Liver (tissue), 9 donors: Measurements from ENCODE around the gene NYNRIN. TPM values are rescaled to one million over a fixed set of nuclear protein-coding genes. Genes with fewer than 3 reads are reported as not detected.

Source experiments
- DNase-seq: peaks from one replicate; pipeline ENCODE4 v3.0.0-alpha.2; 2017; ENCODE audit warnings: low spot score
- H3K27ac ChIP-seq, 2 donors: one replicate each; pipeline ENCODE4 v1.7.0; 2013; ENCODE audit warnings: inconsistent platforms in 2 of 2, low read length in 2 of 2, control low read depth in 1 of 2, low read depth in 1 of 2, mild to moderate bottlenecking in 1 of 2
- H3K27me3 ChIP-seq, 4 donors: one replicate each; pipeline versions ENCODE4 v1.6.1 to v1.7.0; 2013; ENCODE audit warnings: low read length in 3 of 4, inconsistent platforms in 1 of 4, mild to moderate bottlenecking in 1 of 4, moderate library complexity in 1 of 4; ENCODE audit not compliant: control insufficient read depth in 4 of 4, insufficient read depth in 4 of 4
- H3K36me3 ChIP-seq, 4 donors: one replicate each; pipeline versions ENCODE4 v1.6.1 to v1.7.0; 2013; ENCODE audit warnings: low read length in 3 of 4, mild to moderate bottlenecking in 3 of 4, low read depth in 1 of 4, moderate library complexity in 1 of 4; ENCODE audit not compliant: control insufficient read depth in 4 of 4, insufficient read depth in 3 of 4
- H3K4me1 ChIP-seq, 4 donors: one replicate each; pipeline versions ENCODE4 v1.6.1 to v1.7.0; 2013; ENCODE audit warnings: low read length in 3 of 4, mild to moderate bottlenecking in 3 of 4, moderate library complexity in 1 of 4; ENCODE audit not compliant: control insufficient read depth in 4 of 4, insufficient read depth in 4 of 4
- H3K4me3 ChIP-seq, 3 donors: one replicate each; pipeline versions ENCODE4 v1.6.1 to v1.7.0; 2013; ENCODE audit warnings: low read length in 3 of 3, control low read depth in 1 of 3, low read depth in 1 of 3, mild to moderate bottlenecking in 1 of 3
- H3K9ac ChIP-seq, 2 donors: one replicate each; pipeline ENCODE4 v1.7.0; 2013; ENCODE audit warnings: low read length in 2 of 2, mild to moderate bottlenecking in 2 of 2, moderate library complexity in 2 of 2, control low read depth in 1 of 2, low read depth in 1 of 2
- H3K9me3 ChIP-seq, 4 donors: one replicate each; pipeline versions ENCODE4 v1.6.1 to v1.7.0; 2013; ENCODE audit warnings: low read length in 3 of 4; ENCODE audit not compliant: control insufficient read depth in 4 of 4
- ATF3 ChIP-seq: IDR thresholded peaks from 2 replicates; pipeline ENCODE4 v1.6.1; 2016; ENCODE audit warnings: antibody characterized with exemption
- EGR1 ChIP-seq, 2 donors: IDR thresholded peaks; 2 replicates each; pipeline ENCODE4 v1.6.1; 2016 to 2018; ENCODE audit warnings: antibody characterized with exemption in 2 of 2, low read depth in 2 of 2
- FOXA1 ChIP-seq: IDR thresholded peaks from 2 replicates; pipeline ENCODE4 v1.6.1; 2016; ENCODE audit warnings: antibody characterized with exemption
- FOXA2 ChIP-seq: IDR thresholded peaks from 2 replicates; pipeline ENCODE4 v1.6.1; 2016; ENCODE audit warnings: antibody characterized with exemption
- GABPA ChIP-seq, 2 donors: IDR thresholded peaks in 1 of 2; conservative IDR thresholded peaks in 1 of 2; 2 replicates each; pipeline ENCODE4 v1.6.1; 2016; ENCODE audit warnings: antibody characterized with exemption in 2 of 2, mild to moderate bottlenecking in 1 of 2, moderate library complexity in 1 of 2
- HNF4A ChIP-seq, 2 donors: conservative IDR thresholded peaks; 2 replicates each; pipeline ENCODE4 v1.6.1; 2016; ENCODE audit warnings: antibody characterized with exemption in 2 of 2, mild to moderate bottlenecking in 2 of 2
- HNF4G ChIP-seq: IDR thresholded peaks from 2 replicates; pipeline ENCODE4 v1.6.1; 2016; ENCODE audit warnings: antibody characterized with exemption
- JUND ChIP-seq, 2 donors: IDR thresholded peaks; 2 replicates each; pipeline ENCODE4 v1.6.1; 2016; ENCODE audit warnings: antibody characterized with exemption in 2 of 2
- NR2F2 ChIP-seq: IDR thresholded peaks from 2 replicates; pipeline ENCODE4 v1.6.1; 2016; ENCODE audit warnings: antibody characterized with exemption
- RAD21 ChIP-seq, 2 donors: IDR thresholded peaks; 2 replicates each; pipeline ENCODE4 v1.6.1; 2016; ENCODE audit warnings: antibody characterized with exemption in 2 of 2, mild to moderate bottlenecking in 2 of 2
- RXRA ChIP-seq, 2 donors: IDR thresholded peaks; 2 replicates each; pipeline ENCODE4 v1.6.1; 2017 to 2018; ENCODE audit warnings: antibody characterized with exemption in 2 of 2, mild to moderate bottlenecking in 1 of 2
- SP1 ChIP-seq: IDR thresholded peaks from 2 replicates; pipeline ENCODE4 v1.6.1; 2018; ENCODE audit warnings: antibody characterized with exemption, mild to moderate bottlenecking
- TAF1 ChIP-seq: conservative IDR thresholded peaks from 2 replicates; pipeline ENCODE4 v1.6.1; 2016; ENCODE audit warnings: antibody characterized with exemption, mild to moderate bottlenecking
- YY1 ChIP-seq: IDR thresholded peaks from 2 replicates; pipeline ENCODE4 v1.6.1; 2016; ENCODE audit warnings: antibody characterized with exemption, mild to moderate bottlenecking
- ZBTB33 ChIP-seq: IDR thresholded peaks from 2 replicates; pipeline ENCODE4 v1.6.1; 2016; ENCODE audit warnings: antibody characterized with exemption
- WGBS: extraction: QIAGEN DNeasy Blood & Tissue Kit; methylation state at CpG from one replicate; pipeline ENCODE4 v1.1.7; 2013; 5-methylcytosine and 5-hydroxymethylcytosine counted together
- polyA plus RNA-seq, 2 donors: library from polyadenylated mRNA; stranded (reverse) in 1 of 2; unstranded in 1 of 2; fragments of 200-250 nt in 1 of 2; fragments of >200 nt in 1 of 2; fragmentation: Nextera tagmentation in 1 of 2; extraction: Ambion mirVana in 1 of 2; gene quantifications; one replicate each; pipeline versions ENCODE4 v1.2.1 to v1.2.3, GENCODE V29; 2013 to 2015
- total RNA-seq, 2 donors: library from RNA; depleted of rRNA; stranded (reverse); fragments of >200 nt; gene quantifications; one replicate each; pipeline ENCODE4 v1.2.3, GENCODE V29; 2014
- TF ChIP-seq, protein P1 (sequence below): IDR thresholded peaks from 2 replicates; pipeline ENCODE4 v1.6.1; 2016; ENCODE audit warnings: antibody characterized with exemption
- TF ChIP-seq, protein P2 (sequence below): IDR thresholded peaks from 2 replicates; pipeline ENCODE4 v1.6.1; 2016; ENCODE audit warnings: antibody characterized with exemption, mild to moderate bottlenecking
- TF ChIP-seq, protein P3 (sequence below): fragments of 150-350 bp; IDR thresholded peaks from 2 replicates; pipeline ENCODE4 v1.5.1; 2017; ENCODE audit warnings: improper control_type of control experiment, low read depth, low read length; ENCODE audit not compliant: missing input control
- donor health status: healthy.
- donor health status: healthy.
- donor health status: healthy.
- donor health status: healthy.
- donor health status: healthy.

NYNRIN gene
- total and polyA plus RNA-seq, 4 donors, result 0.89 to 11.0 (median 1.8) TPM

GRCh38 chr14:24362241-24362960 is 36.4 kb upstream of the NYNRIN start:
- 43% methylated on average over 2 of the region's 2 CpGs for WGBS
- H3K36me3 ChIP-seq, result no peaks in the 10 kb centered on the region
- H3K4me1 ChIP-seq, result peaks cover 0 to 3% (median under 1%) of the 10 kb centered on the region in 4 donors
- H3K4me3 ChIP-seq, result no peak overlapping the region
- no peak for DNase-seq
- no peak overlapping the region for H3K9ac ChIP-seq
- no peaks in the 10 kb centered on the region for H3K9me3 ChIP-seq
- TF ChIP-seq TAF1 (no peak), RXRA (IDR thresholded peaks at IDR 0.05) (no peak), SP1 (no peak), GABPA (IDR thresholded peaks at IDR 0.05 in 1 of 2, conservative IDR thresholded peaks at IDR 0.05 in 1 of 2) (no peak), JUND (IDR thresholded peaks at IDR 0.05) (no peak), ATF3 (no peak), HNF4G (no peak), HNF4A (conservative IDR thresholded peaks at IDR 0.05) (no peak), EGR1 (IDR thresholded peaks at IDR 0.05; ENCODE audit: low read depth in 2 of 2) (no peak), NR2F2 (no peak), ZBTB33 (no peak), FOXA1 (no peak)
- TF ChIP-seq, protein P1, sequence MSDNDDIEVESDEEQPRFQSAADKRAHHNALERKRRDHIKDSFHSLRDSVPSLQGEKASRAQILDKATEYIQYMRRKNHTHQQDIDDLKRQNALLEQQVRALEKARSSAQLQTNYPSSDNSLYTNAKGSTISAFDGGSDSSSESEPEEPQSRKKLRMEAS, result no peak
- TF ChIP-seq, protein P2, sequence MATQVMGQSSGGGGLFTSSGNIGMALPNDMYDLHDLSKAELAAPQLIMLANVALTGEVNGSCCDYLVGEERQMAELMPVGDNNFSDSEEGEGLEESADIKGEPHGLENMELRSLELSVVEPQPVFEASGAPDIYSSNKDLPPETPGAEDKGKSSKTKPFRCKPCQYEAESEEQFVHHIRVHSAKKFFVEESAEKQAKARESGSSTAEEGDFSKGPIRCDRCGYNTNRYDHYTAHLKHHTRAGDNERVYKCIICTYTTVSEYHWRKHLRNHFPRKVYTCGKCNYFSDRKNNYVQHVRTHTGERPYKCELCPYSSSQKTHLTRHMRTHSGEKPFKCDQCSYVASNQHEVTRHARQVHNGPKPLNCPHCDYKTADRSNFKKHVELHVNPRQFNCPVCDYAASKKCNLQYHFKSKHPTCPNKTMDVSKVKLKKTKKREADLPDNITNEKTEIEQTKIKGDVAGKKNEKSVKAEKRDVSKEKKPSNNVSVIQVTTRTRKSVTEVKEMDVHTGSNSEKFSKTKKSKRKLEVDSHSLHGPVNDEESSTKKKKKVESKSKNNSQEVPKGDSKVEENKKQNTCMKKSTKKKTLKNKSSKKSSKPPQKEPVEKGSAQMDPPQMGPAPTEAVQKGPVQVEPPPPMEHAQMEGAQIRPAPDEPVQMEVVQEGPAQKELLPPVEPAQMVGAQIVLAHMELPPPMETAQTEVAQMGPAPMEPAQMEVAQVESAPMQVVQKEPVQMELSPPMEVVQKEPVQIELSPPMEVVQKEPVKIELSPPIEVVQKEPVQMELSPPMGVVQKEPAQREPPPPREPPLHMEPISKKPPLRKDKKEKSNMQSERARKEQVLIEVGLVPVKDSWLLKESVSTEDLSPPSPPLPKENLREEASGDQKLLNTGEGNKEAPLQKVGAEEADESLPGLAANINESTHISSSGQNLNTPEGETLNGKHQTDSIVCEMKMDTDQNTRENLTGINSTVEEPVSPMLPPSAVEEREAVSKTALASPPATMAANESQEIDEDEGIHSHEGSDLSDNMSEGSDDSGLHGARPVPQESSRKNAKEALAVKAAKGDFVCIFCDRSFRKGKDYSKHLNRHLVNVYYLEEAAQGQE, result no peak
- TF ChIP-seq, protein P3, sequence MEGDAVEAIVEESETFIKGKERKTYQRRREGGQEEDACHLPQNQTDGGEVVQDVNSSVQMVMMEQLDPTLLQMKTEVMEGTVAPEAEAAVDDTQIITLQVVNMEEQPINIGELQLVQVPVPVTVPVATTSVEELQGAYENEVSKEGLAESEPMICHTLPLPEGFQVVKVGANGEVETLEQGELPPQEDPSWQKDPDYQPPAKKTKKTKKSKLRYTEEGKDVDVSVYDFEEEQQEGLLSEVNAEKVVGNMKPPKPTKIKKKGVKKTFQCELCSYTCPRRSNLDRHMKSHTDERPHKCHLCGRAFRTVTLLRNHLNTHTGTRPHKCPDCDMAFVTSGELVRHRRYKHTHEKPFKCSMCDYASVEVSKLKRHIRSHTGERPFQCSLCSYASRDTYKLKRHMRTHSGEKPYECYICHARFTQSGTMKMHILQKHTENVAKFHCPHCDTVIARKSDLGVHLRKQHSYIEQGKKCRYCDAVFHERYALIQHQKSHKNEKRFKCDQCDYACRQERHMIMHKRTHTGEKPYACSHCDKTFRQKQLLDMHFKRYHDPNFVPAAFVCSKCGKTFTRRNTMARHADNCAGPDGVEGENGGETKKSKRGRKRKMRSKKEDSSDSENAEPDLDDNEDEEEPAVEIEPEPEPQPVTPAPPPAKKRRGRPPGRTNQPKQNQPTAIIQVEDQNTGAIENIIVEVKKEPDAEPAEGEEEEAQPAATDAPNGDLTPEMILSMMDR, result no peak
- H3K27me3 ChIP-seq, result peaks cover 0 to 1% (median 0%) of the 10 kb centered on the region in 4 donors
- H3K27ac ChIP-seq, result no peak overlapping the region

- H3K4me3 ChIP-seq, result no peak overlapping the region
- no peak for DNase-seq
- peaks cover 0 to 5% (median 1%) of the 10 kb centered on the region in 4 donors for H3K4me1 ChIP-seq
- no peaks in the 10 kb centered on the region for H3K9me3 ChIP-seq
- WGBS, result 90% methylated on average over 5 of the region's 5 CpGs
- H3K27me3 ChIP-seq, result peaks cover 0 to 5% (median 0%) of the 10 kb centered on the region in 4 donors
- H3K27ac ChIP-seq, result no peak overlapping the region
- H3K36me3 ChIP-seq, result no peaks in the 10 kb centered on the region
- H3K9ac ChIP-seq, result no peak overlapping the region
- no peak for TF ChIP-seq FOXA2
- TF ChIP-seq SP1, result no peak
- TF ChIP-seq YY1, result no peak
- TF ChIP-seq, protein P2, result no peak
- TF ChIP-seq GABPA (IDR thresholded peaks at IDR 0.05 in 1 of 2, conservative IDR thresholded peaks at IDR 0.05 in 1 of 2), result no peak
- TF ChIP-seq HNF4A (conservative IDR thresholded peaks at IDR 0.05), result no peak
- no peak for TF ChIP-seq RXRA (IDR thresholded peaks at IDR 0.05)
- TF ChIP-seq RAD21 (IDR thresholded peaks at IDR 0.05), result no peak
- no peak for TF ChIP-seq TAF1
- TF ChIP-seq, protein P3, result no peak
- TF ChIP-seq EGR1 (IDR thresholded peaks at IDR 0.05; ENCODE audit: low read depth in 2 of 2), result no peak
Measured at GRCh38 chr14:24363401-24363800, 35.4 kb upstream of the NYNRIN start.
